Fibroblast of lung (primary cell): ENCODE data around the gene PKIB.

Source experiments
- CTCF ChIP-seq, 2 donors: IDR thresholded peaks in 1 of 2; conservative IDR thresholded peaks in 1 of 2; 1 replicate in 1 of 2; 2 replicates in 1 of 2; pipeline ENCODE4 v1.5.1; 2011 to 2012; ENCODE audit warnings: low read length in 2 of 2, control low read depth in 1 of 2, inconsistent platforms in 1 of 2, low read depth in 1 of 2, mild to moderate bottlenecking in 1 of 2
- EZH2 ChIP-seq: IDR thresholded peaks from 2 replicates; pipeline ENCODE4 v1.5.1; 2012; ENCODE audit warnings: low read length, control low read depth, mild to moderate bottlenecking; ENCODE audit errors: missing control alignments

GRCh38 chr6:122696853-122697252 lies 86.6 kb downstream of the PKIB start:
- no peak for TF ChIP-seq EZH2
- no peak for TF ChIP-seq CTCF (conservative IDR thresholded peaks at IDR 0.05 in 1 of 2, IDR thresholded peaks at IDR 0.05 in 1 of 2; ENCODE audit: low read depth in 1 of 2, low read length in 2 of 2)
